ENCODE results near the gene SEPTIN6.

SEPTIN6 gene

GRCh38 chrX:119693040-119693995 lies at the start of gene SEPTIN6:
TSS of gene SEPTIN6 (minus strand) at chrX:119693168. CDS start at chrX:119693105, 63 bp downstream.
- peak; percentile 88 for DNase-seq

GRCh38 chrX:119738742-119739141 lies 45.8 kb upstream of the SEPTIN6 start:
- DNase-seq, result no peak

- DNase-seq, result no peak
Observed at GRCh38 chrX:119736206-119736764, 43.3 kb upstream of the SEPTIN6 start.

- peak; percentile 36 for DNase-seq
Observed at GRCh38 chrX:119735467-119735866, 42.5 kb upstream of the SEPTIN6 start.

GRCh38 chrX:119734897-119735339 lies 42.0 kb upstream of the SEPTIN6 start:
- peak; percentile 53 for DNase-seq

GRCh38 chrX:119729408-119730201 lies 36.6 kb upstream of the SEPTIN6 start:
- peak; percentile 48 for DNase-seq

GRCh38 chrX:119728487-119728886 lies 35.5 kb upstream of the SEPTIN6 start:
- DNase-seq, result no peak

GRCh38 chrX:119726900-119727555 lies 34.1 kb upstream of the SEPTIN6 start:
- DNase-seq, result no peak

GRCh38 chrX:119721926-119722325 lies 29.0 kb upstream of the SEPTIN6 start:
- DNase-seq, result no peak

GRCh38 chrX:119721487-119721886 lies 28.5 kb upstream of the SEPTIN6 start:
- no peak for DNase-seq

GRCh38 chrX:119709630-119710029 lies 16.7 kb upstream of the SEPTIN6 start:
- DNase-seq, result no peak

- DNase-seq, result no peak
Observed at GRCh38 chrX:119708936-119709335, 16.0 kb upstream of the SEPTIN6 start.

- no peak for DNase-seq
Observed at GRCh38 chrX:119706616-119707015, 13.6 kb upstream of the SEPTIN6 start.

GRCh38 chrX:119698845-119699244 lies 5.9 kb upstream of the SEPTIN6 start:
- no peak for DNase-seq

- DNase-seq, result no peak
Observed at GRCh38 chrX:119696251-119696890, 3.4 kb upstream of the SEPTIN6 start.

GRCh38 chrX:119695535-119696050 lies 2.6 kb upstream of the SEPTIN6 start:
- no peak for DNase-seq

- no peak for DNase-seq
Observed at GRCh38 chrX:119694601-119695534, 1.9 kb upstream of the SEPTIN6 start.

- peak; percentile 40 for DNase-seq
Observed at GRCh38 chrX:119693996-119694451, 1.1 kb upstream of the SEPTIN6 start.

GRCh38 chrX:119692191-119693039 lies 553 bp downstream of the SEPTIN6 start:
- peak; percentile 67 for DNase-seq
